Lower leg skin (tissue), 4 donors: ENCODE data around the gene DPH1. TPM values are rescaled to one million over a fixed set of nuclear protein-coding genes. Genes with fewer than 3 reads are reported as not detected.
A peak's percentile ranks its signal among the peaks of the same experiment; 100 is the strongest.

ENCODE experiments used
- DNase-seq, 2 donors: peaks; one replicate each; pipeline ENCODE4 v3.0.0-alpha.2; 2019; ENCODE audit warnings: low spot score in 2 of 2
- H3K4me3 ChIP-seq: fragments of 200-600 bp; sonication (generic); 2 replicates; pipeline ENCODE4 v1.5.1; 2017; ENCODE audit warnings: mild to moderate bottlenecking, low read depth; ENCODE audit not compliant: poor library complexity, severe bottlenecking
- POLR2A ChIP-seq, 2 donors: fragments of 450-650 bp; IDR thresholded peaks; one replicate each; pipeline ENCODE4 v1.6.1; 2016 to 2017; ENCODE audit warnings: antibody characterized with exemption in 2 of 2, mild to moderate bottlenecking in 1 of 2, moderate library complexity in 1 of 2
- WGBS, 2 donors: methylation state at CpG; one replicate each; pipeline ENCODE4 v1.1.5; 2018; 5-methylcytosine and 5-hydroxymethylcytosine counted together
- intact Hi-C: fragments of 100-400 bp; cut with DNase I; formaldehyde crosslinking; loops from one replicate; pipeline ENCODE4 v1.15.0; 2023; ENCODE audit warnings: low total_unique reads
- total RNA-seq, 4 donors: library from RNA; depleted of rRNA; stranded (reverse); fragments of >200 nt; gene quantifications; one replicate each; pipeline ENCODE4 v1.1.0, GENCODE V29; 2016
- TF ChIP-seq, protein P1 (sequence below), 3 donors: fragments of 450-650 bp; IDR thresholded peaks; one replicate each; pipeline ENCODE4 v1.5.1; 2016; ENCODE audit warnings: antibody characterized with exemption in 3 of 3, mild to moderate bottlenecking in 3 of 3, moderate library complexity in 2 of 3

The DPH1 gene
- total RNA-seq, 4 donors from 2014 or later: 50.4 to 80.0 (median 61.2) TPM

- TF ChIP-seq, protein P1, sequence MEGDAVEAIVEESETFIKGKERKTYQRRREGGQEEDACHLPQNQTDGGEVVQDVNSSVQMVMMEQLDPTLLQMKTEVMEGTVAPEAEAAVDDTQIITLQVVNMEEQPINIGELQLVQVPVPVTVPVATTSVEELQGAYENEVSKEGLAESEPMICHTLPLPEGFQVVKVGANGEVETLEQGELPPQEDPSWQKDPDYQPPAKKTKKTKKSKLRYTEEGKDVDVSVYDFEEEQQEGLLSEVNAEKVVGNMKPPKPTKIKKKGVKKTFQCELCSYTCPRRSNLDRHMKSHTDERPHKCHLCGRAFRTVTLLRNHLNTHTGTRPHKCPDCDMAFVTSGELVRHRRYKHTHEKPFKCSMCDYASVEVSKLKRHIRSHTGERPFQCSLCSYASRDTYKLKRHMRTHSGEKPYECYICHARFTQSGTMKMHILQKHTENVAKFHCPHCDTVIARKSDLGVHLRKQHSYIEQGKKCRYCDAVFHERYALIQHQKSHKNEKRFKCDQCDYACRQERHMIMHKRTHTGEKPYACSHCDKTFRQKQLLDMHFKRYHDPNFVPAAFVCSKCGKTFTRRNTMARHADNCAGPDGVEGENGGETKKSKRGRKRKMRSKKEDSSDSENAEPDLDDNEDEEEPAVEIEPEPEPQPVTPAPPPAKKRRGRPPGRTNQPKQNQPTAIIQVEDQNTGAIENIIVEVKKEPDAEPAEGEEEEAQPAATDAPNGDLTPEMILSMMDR (IDR thresholded peaks at IDR 0.05): no peak
- no peak for TF ChIP-seq POLR2A (IDR thresholded peaks at IDR 0.05)
- H3K4me3 ChIP-seq: no peak overlapping the region
- 72 to 75% methylated on average over 16 of the region's 16 CpGs for WGBS, 2 donors
- no peak for DNase-seq
- intact Hi-C loops: loop anchor here (5.0 kb wide), 1 partner anchor 179 kb away; no protein-coding TSS in a partner anchor
Observed at GRCh38 chr17:2063261-2064146, 33.6 kb downstream of the DPH1 start.

GRCh38 chr17:2064147-2064489 is 34.2 kb downstream of the DPH1 start:
- WGBS, 2 donors: 65% methylated on average over 5 of the region's 5 CpGs
- TF ChIP-seq, protein P1 (IDR thresholded peaks at IDR 0.05): no peak
- TF ChIP-seq POLR2A (IDR thresholded peaks at IDR 0.05): no peak
- no peak for DNase-seq
- H3K4me3 ChIP-seq: no peak overlapping the region
- intact Hi-C loops: loop anchor here (5.0 kb wide), 1 partner anchor 178 kb away; no protein-coding TSS in a partner anchor

DNA sequence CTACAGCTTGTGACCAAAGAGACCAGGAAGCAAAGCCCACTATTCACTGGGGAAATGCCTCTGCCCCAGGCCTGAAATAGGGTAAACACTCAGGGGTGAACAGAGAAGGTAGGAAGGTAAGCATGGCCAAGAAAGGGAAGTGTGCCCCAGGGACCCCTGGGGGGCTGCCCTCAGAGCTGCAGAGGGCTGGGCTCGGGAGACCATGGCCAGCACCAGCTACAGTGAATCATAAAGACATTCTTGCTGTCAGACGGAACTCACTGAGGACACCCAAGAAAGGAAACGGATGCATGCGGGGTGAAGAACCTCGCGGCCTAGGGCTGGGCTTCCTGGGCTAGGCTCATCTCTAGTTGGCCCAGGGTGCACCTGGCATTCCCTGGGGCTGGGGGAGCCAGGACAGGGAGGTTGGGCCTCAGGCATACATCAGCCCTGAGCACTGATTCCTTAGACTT is 34.6 kb downstream of the DPH1 start:
- H3K4me3 ChIP-seq: no peak overlapping the region
- intact Hi-C loops: loop anchor here (5.0 kb wide), 1 partner anchor 178 kb away; no protein-coding TSS in a partner anchor
- no peak for TF ChIP-seq POLR2A (IDR thresholded peaks at IDR 0.05)
- TF ChIP-seq, protein P1 (IDR thresholded peaks at IDR 0.05): no peak
- 79 to 83% methylated on average over 6 of the region's 6 CpGs for WGBS, 2 donors
- DNase-seq: peak in 1 of 2 donors; percentile 84

- DNase-seq: no peak
- intact Hi-C loops: loop anchor here (5.0 kb wide), 1 partner anchor 177 kb away; no protein-coding TSS in a partner anchor
- TF ChIP-seq POLR2A (IDR thresholded peaks at IDR 0.05): no peak
- TF ChIP-seq, protein P1 (IDR thresholded peaks at IDR 0.05): no peak
- H3K4me3 ChIP-seq: no peak overlapping the region
- 76 to 78% methylated on average over 23 to 24 of the region's 24 CpGs for WGBS, 2 donors
Observed at GRCh38 chr17:2064980-2065785, 35.2 kb downstream of the DPH1 start.

DNA sequence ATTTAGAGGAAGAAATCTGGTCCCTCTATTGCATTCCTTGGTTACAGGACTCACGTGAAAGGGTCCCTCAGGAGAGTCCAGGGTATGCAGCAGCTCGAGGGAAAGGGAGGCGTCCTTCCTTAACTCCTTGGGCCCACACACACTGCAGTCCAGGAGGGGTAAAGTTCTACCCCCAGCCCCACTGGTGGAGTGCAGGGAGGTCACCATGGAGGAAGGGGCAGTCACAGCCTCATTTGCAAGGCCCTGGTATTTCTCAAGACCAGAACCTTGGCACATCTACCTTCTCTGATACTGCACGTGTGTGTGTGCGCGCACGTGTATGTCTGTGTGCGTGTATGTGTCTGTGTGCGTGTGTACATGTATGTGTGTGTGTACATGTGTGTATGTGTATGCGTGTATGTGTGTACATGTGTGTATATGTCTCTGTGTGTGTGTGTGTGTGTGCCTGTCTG is 36.0 kb downstream of the DPH1 start:
- 75 to 78% methylated on average over 10 of the region's 10 CpGs for WGBS, 2 donors
- no peak overlapping the region for H3K4me3 ChIP-seq
- TF ChIP-seq, protein P1 (IDR thresholded peaks at IDR 0.05): no peak
- TF ChIP-seq POLR2A (IDR thresholded peaks at IDR 0.05): no peak
- DNase-seq: no peak
- intact Hi-C loops: no loop called here
